CD4-positive, alpha-beta memory T cell (primary cell): ENCODE results near the gene PSD2. TPM values are rescaled to one million over a fixed set of nuclear protein-coding genes. Genes with fewer than 3 reads are reported as not detected.
A peak's percentile ranks its signal among the peaks of the same experiment; 100 is the strongest.

Source experiments
- CTCF ChIA-PET: fragments of 350-600 bp; sonication (Branson Sonifier 250); formaldehyde crosslinking; loops from one replicate; lab custom pipeline; 2021; ENCODE audit warnings: inconsistent platforms; ENCODE audit not compliant: partially characterized antibody; lab: Charles Lee
- POLR2A ChIA-PET: fragments of 350-600 bp; sonication (Branson Sonifier 250); formaldehyde crosslinking; loops from one replicate; lab custom pipeline; 2021; ENCODE audit not compliant: partially characterized antibody; lab: Charles Lee
- DNase-seq, 5 donors: peaks; one replicate each; pipeline versions ENCODE4 v3.0.0 to v3.0.0-alpha.2; 2020 to 2022; ENCODE audit warnings: mixed read lengths in 1 of 5
- H3K27ac ChIP-seq: one replicate; pipeline ENCODE4 v1.7.0; 2013; ENCODE audit warnings: low read depth, low read length
- H3K27me3 ChIP-seq: 2 replicates; pipeline ENCODE4 v1.7.0; 2013; ENCODE audit warnings: mild to moderate bottlenecking, low read length, moderate library complexity; ENCODE audit not compliant: insufficient read depth
- H3K36me3 ChIP-seq: 2 replicates; pipeline ENCODE4 v1.7.0; 2013; ENCODE audit warnings: mild to moderate bottlenecking, low read length, moderate library complexity; ENCODE audit not compliant: insufficient read depth
- H3K4me1 ChIP-seq: 2 replicates; pipeline ENCODE4 v1.7.0; 2013; ENCODE audit warnings: mild to moderate bottlenecking, low read length, moderate library complexity; ENCODE audit not compliant: insufficient read depth
- H3K4me3 ChIP-seq, 2 donors: one replicate each; pipeline ENCODE4 v1.7.0; 2013; ENCODE audit warnings: low read length in 2 of 2, mild to moderate bottlenecking in 1 of 2
- H3K9me3 ChIP-seq, 2 donors: one replicate each; pipeline ENCODE4 v1.7.0; 2013; ENCODE audit warnings: low read length in 2 of 2, control low read depth in 1 of 2; ENCODE audit not compliant: control insufficient read depth in 1 of 2
- H3K27ac Mint-ChIP-seq, 7 donors: one replicate each; pipeline ENCODE4 v1.8.0; 2020 to 2021; ENCODE audit warnings: mixed read lengths in 7 of 7, mild to moderate bottlenecking in 6 of 7, inconsistent platforms in 3 of 7, moderate library complexity in 3 of 7
- H3K27me3 Mint-ChIP-seq, 2 donors: one replicate each; pipeline ENCODE4 v1.8.0; 2020 to 2021; ENCODE audit warnings: mixed read lengths in 2 of 2
- H3K36me3 Mint-ChIP-seq, 2 donors: one replicate each; pipeline ENCODE4 v1.8.0; 2020 to 2021; ENCODE audit warnings: mixed read lengths in 2 of 2, inconsistent platforms in 1 of 2, mild to moderate bottlenecking in 1 of 2
- H3K4me1 Mint-ChIP-seq, 4 donors: one replicate each; pipeline ENCODE4 v1.8.0; 2020 to 2021; ENCODE audit warnings: mixed read lengths in 4 of 4, mild to moderate bottlenecking in 1 of 4
- H3K4me3 Mint-ChIP-seq, 8 donors: one replicate each; pipeline ENCODE4 v1.8.0; 2020 to 2021; ENCODE audit warnings: mixed read lengths in 8 of 8, mild to moderate bottlenecking in 7 of 8, moderate library complexity in 6 of 8, inconsistent platforms in 3 of 8
- H3K9me3 Mint-ChIP-seq, 8 donors: one replicate each; pipeline ENCODE4 v1.8.0; 2020 to 2021; ENCODE audit warnings: mixed read lengths in 8 of 8, mild to moderate bottlenecking in 5 of 8, inconsistent platforms in 3 of 8, moderate library complexity in 1 of 8
- intact Hi-C: fragments of 100-400 bp; cut with micrococcal nuclease; formaldehyde crosslinking; loops from one replicate; pipeline ENCODE4 v1.15.1; 2023
- polyA plus RNA-seq, 2 donors: library from polyadenylated mRNA; unstranded; fragments of 300-500 nt; fragmentation: Illumina TruSeq; gene quantifications; one replicate each; pipeline ENCODE4 v1.2.3, GENCODE V29; 2021
- total RNA-seq, 2 experiments: library from RNA; stranded (reverse); gene quantifications; one replicate each; pipeline ENCODE4 v1.2.3, GENCODE V29; 2021

PSD2 gene
- total and polyA plus RNA-seq, 4 experiments from 2014 or later, result not detected

DNA sequence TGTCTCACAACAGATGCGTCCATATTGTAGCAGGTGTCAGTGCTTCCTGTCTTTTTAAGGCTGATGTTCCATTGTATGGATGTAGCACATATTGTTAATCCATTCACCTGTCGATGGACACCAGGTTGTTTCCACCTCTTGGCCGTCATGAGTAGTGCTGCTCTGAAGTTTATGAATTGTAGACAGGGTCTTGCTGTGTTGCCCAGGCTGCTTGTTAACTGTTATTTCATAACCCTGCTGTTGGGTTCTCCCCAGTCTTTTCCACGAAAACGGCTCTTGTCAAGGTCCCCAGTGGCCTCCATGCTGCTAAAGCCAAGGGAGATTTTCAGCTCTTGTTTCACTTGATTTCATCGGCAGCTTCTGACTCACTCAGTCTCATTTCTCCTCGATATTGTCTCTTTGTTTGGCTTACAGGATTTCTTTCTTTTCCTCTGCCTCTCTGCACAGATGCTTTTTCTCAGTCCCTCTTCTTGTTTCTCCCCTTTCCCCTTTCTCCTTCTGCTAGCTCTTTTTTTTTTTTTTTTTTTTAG lies 12.1 kb upstream of the PSD2 start:
- no peak for DNase-seq
- POLR2A ChIA-PET, result no interaction called here
- no peak overlapping the region for H3K27ac Mint-ChIP-seq
- CTCF ChIA-PET, result interaction anchor here (0.7 to 2.0 kb wide), 5 partner anchors 8 to 1757 kb away, joined by 3 to 10 read pairs (median 5); no protein-coding TSS in a partner anchor
- H3K4me1 Mint-ChIP-seq, result peaks cover 0 to 14% (median 5%) of the 10 kb centered on the region in 4 donors
- no peak overlapping the region for H3K27ac ChIP-seq
- H3K27me3 ChIP-seq, result no peaks in the 10 kb centered on the region
- H3K4me3 ChIP-seq, result no peak overlapping the region
- no peaks in the 10 kb centered on the region for H3K9me3 ChIP-seq
- H3K4me1 ChIP-seq, result peaks cover 10% of the 10 kb centered on the region
- peaks cover 0 to 2% (median 0%) of the 10 kb centered on the region in 8 donors for H3K9me3 Mint-ChIP-seq
- H3K27me3 Mint-ChIP-seq, result peaks cover 13 to 15% of the 10 kb centered on the region in 2 donors
- no peak overlapping the region for H3K4me3 Mint-ChIP-seq
- H3K36me3 ChIP-seq, result no peaks in the 10 kb centered on the region
- H3K36me3 Mint-ChIP-seq, result no peaks in the 10 kb centered on the region
- intact Hi-C loops, result no loop called here

GRCh38 chr5:139784488-139784887 lies 11.1 kb upstream of the PSD2 start:
- Histone ChIP-seq H3K27ac (no peak overlapping the region), H3K27me3 (no peaks in the 10 kb centered on the region), H3K4me3 (no peak overlapping the region), H3K4me1 (peaks cover 10% of the 10 kb centered on the region), H3K36me3 (no peaks in the 10 kb centered on the region), H3K9me3 (no peaks in the 10 kb centered on the region)
- intact Hi-C loops, result no loop called here
- H3K9me3 Mint-ChIP-seq, result peaks cover 0 to 2% (median 0%) of the 10 kb centered on the region in 8 donors
- peaks cover 16 to 17% of the 10 kb centered on the region in 2 donors for H3K27me3 Mint-ChIP-seq
- no peaks in the 10 kb centered on the region for H3K36me3 Mint-ChIP-seq
- ChIA-PET CTCF (interaction anchor here (1.5 to 1.7 kb wide), 2 partner anchors 9 to 184 kb away, joined by 5 to 8 read pairs; no protein-coding TSS in a partner anchor), POLR2A (no interaction called here)
- no peak overlapping the region for H3K27ac Mint-ChIP-seq
- no peak for DNase-seq
- no peak overlapping the region for H3K4me3 Mint-ChIP-seq
- peaks cover 0 to 14% (median 5%) of the 10 kb centered on the region in 4 donors for H3K4me1 Mint-ChIP-seq

GRCh38 chr5:139787257-139787567 lies 8.4 kb upstream of the PSD2 start:
- H3K4me3 ChIP-seq, result peak overlapping the region in 1 of 2 donors; percentile 87
- no peak overlapping the region for H3K27ac Mint-ChIP-seq

GRCh38 chr5:139787568-139788293 lies 7.9 kb upstream of the PSD2 start:
- Histone ChIP-seq H3K4me3 (peak overlapping the region; percentile 73 to 87), H3K36me3 (no peaks in the 10 kb centered on the region), H3K4me1 (peaks cover 10% of the 10 kb centered on the region), H3K9me3 (no peaks in the 10 kb centered on the region), H3K27me3 (no peaks in the 10 kb centered on the region), H3K27ac (no peak overlapping the region)
- H3K27ac Mint-ChIP-seq, result peak overlapping the region in 4 of 7 donors; percentile 12 to 71 (median 41)
- DNase-seq, result peak; percentile 66 to 86 (median 80)
- no peaks in the 10 kb centered on the region for H3K9me3 Mint-ChIP-seq
- peaks cover 0 to 14% (median 5%) of the 10 kb centered on the region in 4 donors for H3K4me1 Mint-ChIP-seq
- H3K27me3 Mint-ChIP-seq, result peaks cover 16 to 17% of the 10 kb centered on the region in 2 donors
- ChIA-PET POLR2A (interaction anchor here (0.8 to 1.5 kb wide), 5 partner anchors 11 to 181 kb away, joined by 3 to 5 read pairs (median 4); no protein-coding TSS in a partner anchor), CTCF (interaction anchor here (0.7 to 6.9 kb wide), 36 partner anchors 10 to 370 kb away, joined by 3 to 147 read pairs (median 5); partner anchors contain the start of gene PSD2)
- H3K4me3 Mint-ChIP-seq, result peak overlapping the region; percentile 80 to 90 (median 88)
- intact Hi-C loops, result loop anchor here (1.0 kb wide), 3 partner anchors 57 to 370 kb away; no protein-coding TSS in a partner anchor
- no peaks in the 10 kb centered on the region for H3K36me3 Mint-ChIP-seq

More at GRCh38 chr5:139787257-139787567, 8.4 kb upstream of the PSD2 start:
- Histone ChIP-seq H3K36me3 (no peaks in the 10 kb centered on the region), H3K27ac (no peak overlapping the region), H3K27me3 (no peaks in the 10 kb centered on the region), H3K9me3 (no peaks in the 10 kb centered on the region), H3K4me1 (peaks cover 10% of the 10 kb centered on the region)
- intact Hi-C loops, result loop anchor here (1.0 kb wide), 3 partner anchors 57 to 370 kb away; no protein-coding TSS in a partner anchor
- no peaks in the 10 kb centered on the region for H3K36me3 Mint-ChIP-seq
- H3K27me3 Mint-ChIP-seq, result peaks cover 16 to 17% of the 10 kb centered on the region in 2 donors
- no peak for DNase-seq
- peaks cover 0 to 14% (median 5%) of the 10 kb centered on the region in 4 donors for H3K4me1 Mint-ChIP-seq
- POLR2A ChIA-PET, result interaction anchor here (0.8 to 1.5 kb wide), 5 partner anchors 10 to 182 kb away, joined by 3 to 5 read pairs (median 4); no protein-coding TSS in a partner anchor
- CTCF ChIA-PET, result interaction anchor here (0.7 to 6.9 kb wide), 35 partner anchors 10 to 370 kb away, joined by 3 to 147 read pairs (median 5); partner anchors contain the start of gene PSD2
- H3K9me3 Mint-ChIP-seq, result no peaks in the 10 kb centered on the region
- peak overlapping the region in 5 of 8 donors; percentile 43 to 88 (median 87) for H3K4me3 Mint-ChIP-seq

DNA sequence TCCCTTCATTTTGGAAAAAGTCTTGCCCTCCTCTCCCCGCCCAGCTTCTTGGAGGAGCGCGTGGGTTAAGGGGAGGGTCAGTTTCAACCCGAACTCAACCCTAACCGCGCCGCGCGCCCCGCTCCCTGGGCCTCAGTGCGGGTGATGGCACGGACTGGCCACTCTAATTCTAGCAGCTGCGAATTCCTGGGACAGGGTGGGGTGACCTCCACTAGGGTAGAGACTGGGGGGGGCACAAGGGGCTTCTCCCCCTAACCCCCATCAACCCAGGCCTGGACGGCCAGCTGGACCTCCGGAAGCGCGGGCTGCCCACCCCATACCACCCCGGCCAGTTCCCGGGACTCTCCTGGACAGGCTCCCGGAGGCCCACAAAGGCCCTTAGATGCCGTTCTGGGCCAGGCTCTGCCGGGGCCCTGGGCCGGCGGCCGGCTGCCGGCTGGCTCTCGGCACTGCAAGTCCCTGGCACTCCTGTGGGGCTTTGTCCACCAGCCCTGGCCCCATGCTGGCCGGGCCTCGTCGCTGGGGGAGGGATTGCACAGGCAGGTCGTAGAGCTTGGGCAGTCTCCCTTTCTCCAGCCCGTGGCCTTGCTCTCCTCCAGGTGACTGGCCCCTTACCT lies 7.2 kb upstream of the PSD2 start:
- H3K27me3 ChIP-seq, result peaks cover under 1% of the 10 kb centered on the region
- Mint-ChIP-seq H3K36me3 (no peaks in the 10 kb centered on the region), H3K27me3 (peaks cover 13 to 16% of the 10 kb centered on the region in 2 donors), H3K4me1 (peaks cover 0 to 14% (median 5%) of the 10 kb centered on the region in 4 donors), H3K4me3 (peak overlapping the region in 4 of 8 donors; percentile 13 to 65 (median 52)), H3K27ac (no peak overlapping the region), H3K9me3 (no peaks in the 10 kb centered on the region)
- POLR2A ChIA-PET, result interaction anchor here (1.5 kb wide), 1 partner anchor 179 kb away, joined by 4 read pairs; no protein-coding TSS in a partner anchor
- H3K27ac ChIP-seq, result no peak overlapping the region
- no peak for DNase-seq
- CTCF ChIA-PET, result interaction anchor here (1.3 to 6.9 kb wide), 14 partner anchors 9 to 358 kb away, joined by 4 to 147 read pairs (median 22); partner anchors contain the start of gene PSD2
- intact Hi-C loops, result no loop called here
- no peak overlapping the region for H3K4me3 ChIP-seq
- no peaks in the 10 kb centered on the region for H3K36me3 ChIP-seq
- H3K4me1 ChIP-seq, result peaks cover 10% of the 10 kb centered on the region
- no peaks in the 10 kb centered on the region for H3K9me3 ChIP-seq

DNA sequence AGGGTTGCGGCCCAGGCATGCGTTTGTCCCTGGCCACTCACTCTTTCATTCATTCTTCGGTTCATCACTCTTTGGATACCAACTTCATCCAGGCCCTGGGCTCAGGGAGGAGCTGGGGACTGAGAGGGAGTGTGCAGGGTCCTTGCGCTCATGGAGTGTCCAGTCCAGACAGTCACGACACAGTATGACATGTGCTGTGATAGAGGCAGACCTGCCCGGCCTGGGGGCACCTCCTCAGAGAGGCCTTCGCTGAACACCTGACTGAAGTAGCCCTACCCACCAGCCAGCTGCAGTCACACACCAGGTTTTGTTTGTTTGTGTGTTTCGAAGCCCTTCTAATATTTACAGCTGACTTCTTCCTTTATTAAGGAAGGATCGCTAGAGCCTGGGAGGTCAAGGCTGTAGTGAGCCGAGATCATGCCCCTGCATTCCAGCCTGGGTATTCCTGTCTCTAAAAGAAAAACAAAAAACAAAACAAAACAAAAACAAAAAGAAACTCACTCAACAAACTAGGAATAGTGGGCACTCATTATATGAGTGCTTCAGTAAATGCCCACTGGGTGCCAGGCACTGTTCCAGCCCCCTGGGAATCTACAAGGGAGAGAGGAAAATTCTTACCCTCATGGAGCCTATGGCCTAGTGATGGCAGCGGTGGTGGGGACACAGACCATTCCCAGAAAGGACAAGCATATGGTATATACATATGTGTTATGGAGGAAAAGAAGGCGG lies 6.3 kb upstream of the PSD2 start:
- peak overlapping the region in 6 of 8 donors; percentile 6 to 76 (median 40) for H3K4me3 Mint-ChIP-seq
- H3K36me3 Mint-ChIP-seq, result no peaks in the 10 kb centered on the region
- no peaks in the 10 kb centered on the region for H3K9me3 Mint-ChIP-seq
- DNase-seq, result no peak
- H3K36me3 ChIP-seq, result no peaks in the 10 kb centered on the region
- no peak overlapping the region for H3K27ac ChIP-seq
- H3K4me1 ChIP-seq, result peaks cover 10% of the 10 kb centered on the region
- ChIA-PET CTCF (interaction anchor here (1.5 to 6.9 kb wide), 8 partner anchors 9 to 357 kb away, joined by 4 to 147 read pairs (median 35); partner anchors contain the start of gene PSD2), POLR2A (no interaction called here)
- peaks cover 16% of the 10 kb centered on the region in 2 donors for H3K27me3 Mint-ChIP-seq
- H3K27ac Mint-ChIP-seq, result peak overlapping the region in 3 of 7 donors; percentile 70 to 80 (median 75)
- H3K4me1 Mint-ChIP-seq, result peaks cover 0 to 18% (median 7%) of the 10 kb centered on the region in 4 donors
- intact Hi-C loops, result no loop called here
- H3K9me3 ChIP-seq, result no peaks in the 10 kb centered on the region
- peaks cover 7% of the 10 kb centered on the region for H3K27me3 ChIP-seq
- no peak overlapping the region for H3K4me3 ChIP-seq
